Measurements from ENCODE around the gene RAET1G. TPM values are rescaled to one million over a fixed set of nuclear protein-coding genes. Genes with fewer than 3 reads are reported as not detected.

Gene RAET1G
- total RNA-seq, 1 experiment from 2014 or later: not detected

DNA sequence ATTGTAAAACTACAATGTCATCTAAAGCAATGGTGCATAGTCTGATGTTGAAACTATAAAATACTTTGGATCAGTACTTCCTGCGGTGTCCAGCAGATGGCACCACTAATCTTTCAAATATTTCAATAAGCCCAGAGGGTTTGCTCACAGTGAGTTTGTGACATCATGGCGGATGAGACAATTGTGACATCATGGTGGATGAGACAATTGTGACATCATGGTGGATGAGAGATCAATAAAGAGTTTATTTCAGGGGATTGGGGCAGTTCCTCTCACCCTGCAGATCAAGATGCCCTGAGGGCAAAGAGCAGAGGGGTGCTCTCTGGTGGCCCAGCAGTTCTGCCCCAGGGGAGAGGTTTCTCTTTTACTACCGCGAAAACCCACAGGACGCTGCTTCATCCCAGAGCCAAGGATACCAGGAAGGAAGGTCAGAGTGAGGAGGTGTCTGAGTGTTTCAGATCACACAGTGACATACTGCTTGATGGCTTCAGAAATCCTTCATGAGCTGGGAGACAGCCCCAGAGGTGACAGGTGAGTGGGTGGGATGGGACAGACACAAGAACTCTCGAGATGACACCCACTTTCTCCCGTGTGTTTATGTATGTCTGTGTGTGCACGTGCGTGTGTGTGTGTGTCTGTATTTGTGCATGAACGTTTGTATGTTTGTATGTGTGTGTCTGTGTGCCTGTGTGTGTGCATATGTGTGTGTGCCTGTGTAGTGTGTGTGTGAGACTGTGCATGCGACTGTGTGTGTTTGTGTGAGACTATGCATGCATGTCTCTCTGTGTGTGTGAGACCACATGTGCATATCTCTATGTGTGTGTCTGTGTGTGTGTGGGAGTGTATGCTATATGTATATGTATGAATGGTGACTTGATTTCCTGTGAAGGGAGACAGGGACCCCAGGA, 11.6 kb upstream of the RAET1G start:
- TF ChIP-seq, protein P1, sequence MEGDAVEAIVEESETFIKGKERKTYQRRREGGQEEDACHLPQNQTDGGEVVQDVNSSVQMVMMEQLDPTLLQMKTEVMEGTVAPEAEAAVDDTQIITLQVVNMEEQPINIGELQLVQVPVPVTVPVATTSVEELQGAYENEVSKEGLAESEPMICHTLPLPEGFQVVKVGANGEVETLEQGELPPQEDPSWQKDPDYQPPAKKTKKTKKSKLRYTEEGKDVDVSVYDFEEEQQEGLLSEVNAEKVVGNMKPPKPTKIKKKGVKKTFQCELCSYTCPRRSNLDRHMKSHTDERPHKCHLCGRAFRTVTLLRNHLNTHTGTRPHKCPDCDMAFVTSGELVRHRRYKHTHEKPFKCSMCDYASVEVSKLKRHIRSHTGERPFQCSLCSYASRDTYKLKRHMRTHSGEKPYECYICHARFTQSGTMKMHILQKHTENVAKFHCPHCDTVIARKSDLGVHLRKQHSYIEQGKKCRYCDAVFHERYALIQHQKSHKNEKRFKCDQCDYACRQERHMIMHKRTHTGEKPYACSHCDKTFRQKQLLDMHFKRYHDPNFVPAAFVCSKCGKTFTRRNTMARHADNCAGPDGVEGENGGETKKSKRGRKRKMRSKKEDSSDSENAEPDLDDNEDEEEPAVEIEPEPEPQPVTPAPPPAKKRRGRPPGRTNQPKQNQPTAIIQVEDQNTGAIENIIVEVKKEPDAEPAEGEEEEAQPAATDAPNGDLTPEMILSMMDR (IDR thresholded peaks at IDR 0.05; ENCODE audit: insufficient read depth in 1 of 2, low read depth in 1 of 2, low read length in 1 of 2, severe bottlenecking in 1 of 2, unreplicated experiment in 1 of 2): peak; percentile 60 to 74
- no peaks in the 10 kb centered on the region; the same call in none of the 2 replicates for H3K27me3 ChIP-seq (replicated peaks; ENCODE audit: control insufficient read depth, insufficient read depth, low read length)
- Mint-ChIP-seq H3K36me3 (ENCODE audit: insufficient read depth, unreplicated experiment) (no peaks in the 10 kb centered on the region), H3K4me1 (ENCODE audit: low read depth, unreplicated experiment) (peaks cover 7% of the 10 kb centered on the region), H3K27me3 (ENCODE audit: insufficient read depth, unreplicated experiment) (peaks cover 31% of the 10 kb centered on the region), H3K4me3 (ENCODE audit: unreplicated experiment) (no peak overlapping the region), H3K9me3 (ENCODE audit: unreplicated experiment) (no peaks in the 10 kb centered on the region), H3K27ac (ENCODE audit: unreplicated experiment) (no peak overlapping the region)
- POLR2A ChIA-PET: no interaction called here
- H3K4me3 ChIP-seq (ENCODE audit: low read depth, low read length): no peak overlapping the region
- H3K4me1 ChIP-seq: no peaks in the 10 kb centered on the region
- intact Hi-C loops (cut with micrococcal nuclease; ENCODE audit: unreplicated experiment): loop anchor here (1.0 to 10.0 kb wide), 3 partner anchors 83 to 400 kb away; partner anchors contain the start of gene ULBP3
- CTCF ChIA-PET: no interaction called here
- no TSS peak for BruUV-seq (replicated peaks)
- DNase-seq: peak; percentile 49 to 69
- no peaks in the 10 kb centered on the region for H3K36me3 ChIP-seq (ENCODE audit: control insufficient read depth, insufficient read depth, low read length)
- H3K9me3 ChIP-seq: no peaks in the 10 kb centered on the region

DNA sequence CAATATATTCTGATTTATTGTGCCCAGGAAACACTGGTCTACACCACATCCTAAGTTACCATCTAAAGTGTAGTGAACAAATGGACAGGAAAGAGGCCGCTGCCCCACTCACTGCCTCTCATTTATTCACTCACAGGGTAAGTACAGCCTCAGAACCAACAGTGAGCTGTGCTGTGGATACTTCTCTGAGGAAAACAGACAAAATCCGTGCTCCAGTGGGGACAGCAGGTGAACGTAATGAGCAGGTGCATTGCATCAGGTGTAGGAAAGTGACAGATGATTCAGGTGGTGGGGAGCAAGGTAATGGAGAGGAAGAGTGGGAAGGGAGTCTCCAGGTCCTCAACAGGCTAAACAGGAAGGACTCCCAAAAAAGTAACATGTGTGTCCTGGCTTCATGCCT, 10.5 kb upstream of the RAET1G start:
- Histone ChIP-seq H3K4me1 (no peaks in the 10 kb centered on the region), H3K27me3 (replicated peaks; ENCODE audit: control insufficient read depth, insufficient read depth, low read length) (no peaks in the 10 kb centered on the region; the same call in none of the 2 replicates), H3K9me3 (no peaks in the 10 kb centered on the region), H3K36me3 (ENCODE audit: control insufficient read depth, insufficient read depth, low read length) (no peaks in the 10 kb centered on the region), H3K4me3 (ENCODE audit: low read depth, low read length) (no peak overlapping the region)
- peaks cover 33% of the 10 kb centered on the region for H3K27me3 Mint-ChIP-seq (ENCODE audit: insufficient read depth, unreplicated experiment)
- intact Hi-C loops (cut with micrococcal nuclease; ENCODE audit: unreplicated experiment): loop anchor here (5.0 to 10.0 kb wide), 2 partner anchors 134 to 401 kb away; partner anchors contain the start of gene ULBP3
- H3K27ac Mint-ChIP-seq (ENCODE audit: unreplicated experiment): no peak overlapping the region
- H3K9me3 Mint-ChIP-seq (ENCODE audit: unreplicated experiment): no peaks in the 10 kb centered on the region
- no peaks in the 10 kb centered on the region for H3K36me3 Mint-ChIP-seq (ENCODE audit: insufficient read depth, unreplicated experiment)
- DNase-seq: no peak
- BruUV-seq (replicated peaks): no TSS peak
- TF ChIP-seq, protein P1 (IDR thresholded peaks at IDR 0.05; ENCODE audit: insufficient read depth in 1 of 2, low read depth in 1 of 2, low read length in 1 of 2, severe bottlenecking in 1 of 2, unreplicated experiment in 1 of 2): no peak
- POLR2A ChIA-PET: no interaction called here
- CTCF ChIA-PET: interaction anchor here (0.9 kb wide), 1 partner anchor 92 kb away, joined by 3 read pairs; no protein-coding TSS in a partner anchor
- H3K4me3 Mint-ChIP-seq (ENCODE audit: unreplicated experiment): peak overlapping the region; percentile 1
- peaks cover 7% of the 10 kb centered on the region for H3K4me1 Mint-ChIP-seq (ENCODE audit: low read depth, unreplicated experiment)

DNA sequence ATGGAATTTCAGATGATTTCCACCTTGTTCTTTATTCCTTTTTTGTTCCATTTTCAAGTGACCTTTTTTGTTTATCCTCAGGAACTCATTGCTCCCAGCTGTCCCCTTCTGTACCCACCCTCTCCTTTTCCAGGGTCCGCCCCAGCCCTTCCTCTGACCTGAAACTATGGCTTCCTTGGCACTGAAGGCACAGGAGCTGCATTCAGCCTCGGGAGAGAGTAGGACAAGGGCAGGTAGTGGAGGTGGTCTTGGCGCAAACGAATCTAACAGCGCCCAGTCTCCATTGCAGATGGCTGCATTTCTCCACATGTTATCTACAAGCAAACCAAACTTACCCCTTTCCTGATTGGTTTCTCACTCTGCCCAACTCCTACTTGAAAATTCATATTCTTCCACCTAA, 10.1 kb upstream of the RAET1G start:
- no peaks in the 10 kb centered on the region for H3K9me3 ChIP-seq
- H3K27me3 ChIP-seq (replicated peaks; ENCODE audit: control insufficient read depth, insufficient read depth, low read length): no peaks in the 10 kb centered on the region; the same call in 1 of the 2 replicates
- H3K36me3 Mint-ChIP-seq (ENCODE audit: insufficient read depth, unreplicated experiment): no peaks in the 10 kb centered on the region
- no peak for DNase-seq
- H3K36me3 ChIP-seq (ENCODE audit: control insufficient read depth, insufficient read depth, low read length): no peaks in the 10 kb centered on the region
- H3K4me1 ChIP-seq: no peaks in the 10 kb centered on the region
- H3K4me1 Mint-ChIP-seq (ENCODE audit: low read depth, unreplicated experiment): peaks cover 7% of the 10 kb centered on the region
- ChIA-PET POLR2A (no interaction called here), CTCF (interaction anchor here (0.9 kb wide), 1 partner anchor 92 kb away, joined by 3 read pairs; no protein-coding TSS in a partner anchor)
- no peaks in the 10 kb centered on the region for H3K9me3 Mint-ChIP-seq (ENCODE audit: unreplicated experiment)
- peaks cover 37% of the 10 kb centered on the region for H3K27me3 Mint-ChIP-seq (ENCODE audit: insufficient read depth, unreplicated experiment)
- no TSS peak for BruUV-seq (replicated peaks)
- no peak overlapping the region for H3K4me3 ChIP-seq (ENCODE audit: low read depth, low read length)
- intact Hi-C loops (cut with micrococcal nuclease; ENCODE audit: unreplicated experiment): loop anchor here (5.0 to 10.0 kb wide), 2 partner anchors 134 to 402 kb away; partner anchors contain the start of gene ULBP3
- no peak overlapping the region for H3K27ac Mint-ChIP-seq (ENCODE audit: unreplicated experiment)
- TF ChIP-seq, protein P1 (IDR thresholded peaks at IDR 0.05; ENCODE audit: insufficient read depth in 1 of 2, low read depth in 1 of 2, low read length in 1 of 2, severe bottlenecking in 1 of 2, unreplicated experiment in 1 of 2): no peak
- H3K4me3 Mint-ChIP-seq (ENCODE audit: unreplicated experiment): peak overlapping the region; percentile 1
